Peyer's patch (tissue), 4 donors: ENCODE measurements around the gene TRIM74.
"Not testable (repeated sequence)": the region's sequence is repeated elsewhere in the genome, so short reads cannot be mapped to it uniquely, and the experiment has no call there.

Source experiments
- POLR2A ChIP-seq, 2 donors: fragments of 450-650 bp; IDR thresholded peaks; one replicate each; pipeline ENCODE4 v1.5.1; 2017; ENCODE audit warnings: antibody characterized with exemption in 2 of 2, mild to moderate bottlenecking in 2 of 2, moderate library complexity in 2 of 2
- TF ChIP-seq, protein P1 (sequence below), 6 experiments: fragments of 450-650 bp in 4 of 6; fragments of 200-600 bp in 2 of 6; sonication (generic) in 1 of 6; IDR thresholded peaks; one replicate each; pipeline ENCODE4 v1.5.1; 2017 to 2019; ENCODE audit warnings: antibody characterized with exemption in 6 of 6, mild to moderate bottlenecking in 3 of 6, moderate library complexity in 1 of 6

DNA sequence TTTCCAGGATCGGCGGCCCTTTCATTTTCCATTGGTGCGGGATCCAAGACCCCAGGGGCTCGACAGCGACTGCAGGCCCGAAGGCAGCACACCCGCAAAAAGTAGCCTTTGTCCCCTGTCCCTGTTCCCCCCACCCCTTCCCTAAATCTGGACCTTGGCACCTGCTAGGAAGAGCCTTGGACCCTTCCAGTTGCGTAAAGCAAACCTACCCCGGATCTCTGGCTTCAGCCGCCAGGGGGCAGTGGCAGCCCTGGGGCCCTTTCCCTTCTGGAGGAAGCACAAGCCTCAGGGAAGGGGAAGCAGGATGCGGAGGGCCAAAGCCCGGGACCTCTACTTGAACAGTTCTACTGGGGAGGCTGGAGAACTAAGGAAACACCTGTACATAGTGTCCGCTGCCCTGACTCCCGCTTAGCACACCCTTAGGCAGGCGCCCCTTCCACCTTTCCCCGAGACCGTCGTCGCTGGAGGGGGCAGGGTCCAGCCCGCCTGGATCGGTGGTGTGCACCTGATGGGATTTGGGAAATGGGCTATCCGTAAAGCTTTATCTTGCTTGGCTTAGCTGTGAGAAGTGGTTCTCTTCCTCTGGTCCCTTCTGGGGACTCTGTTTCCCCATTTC is 23.0 kb downstream of the TRIM74 start:
- TF ChIP-seq, protein P1, sequence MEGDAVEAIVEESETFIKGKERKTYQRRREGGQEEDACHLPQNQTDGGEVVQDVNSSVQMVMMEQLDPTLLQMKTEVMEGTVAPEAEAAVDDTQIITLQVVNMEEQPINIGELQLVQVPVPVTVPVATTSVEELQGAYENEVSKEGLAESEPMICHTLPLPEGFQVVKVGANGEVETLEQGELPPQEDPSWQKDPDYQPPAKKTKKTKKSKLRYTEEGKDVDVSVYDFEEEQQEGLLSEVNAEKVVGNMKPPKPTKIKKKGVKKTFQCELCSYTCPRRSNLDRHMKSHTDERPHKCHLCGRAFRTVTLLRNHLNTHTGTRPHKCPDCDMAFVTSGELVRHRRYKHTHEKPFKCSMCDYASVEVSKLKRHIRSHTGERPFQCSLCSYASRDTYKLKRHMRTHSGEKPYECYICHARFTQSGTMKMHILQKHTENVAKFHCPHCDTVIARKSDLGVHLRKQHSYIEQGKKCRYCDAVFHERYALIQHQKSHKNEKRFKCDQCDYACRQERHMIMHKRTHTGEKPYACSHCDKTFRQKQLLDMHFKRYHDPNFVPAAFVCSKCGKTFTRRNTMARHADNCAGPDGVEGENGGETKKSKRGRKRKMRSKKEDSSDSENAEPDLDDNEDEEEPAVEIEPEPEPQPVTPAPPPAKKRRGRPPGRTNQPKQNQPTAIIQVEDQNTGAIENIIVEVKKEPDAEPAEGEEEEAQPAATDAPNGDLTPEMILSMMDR (IDR thresholded peaks at IDR 0.05): peak in 4 of 6 experiments; percentile 22 to 36 (median 32)
- not testable (repeated sequence) for TF ChIP-seq POLR2A (IDR thresholded peaks at IDR 0.05)
